Measurements from ENCODE around the gene SLC24A4. TPM values are rescaled to one million over a fixed set of nuclear protein-coding genes. Genes with fewer than 3 reads are reported as not detected.
"Not testable (repeated sequence)": the region's sequence is repeated elsewhere in the genome, so short reads cannot be mapped to it uniquely, and the experiment has no call there.

The SLC24A4 gene
- total RNA-seq, 3 donors from 2014 or later (not counting 1 experiment from before 2014, with no cell fraction given): 1.1 to 3.2 (median 2.1) TPM

DNA sequence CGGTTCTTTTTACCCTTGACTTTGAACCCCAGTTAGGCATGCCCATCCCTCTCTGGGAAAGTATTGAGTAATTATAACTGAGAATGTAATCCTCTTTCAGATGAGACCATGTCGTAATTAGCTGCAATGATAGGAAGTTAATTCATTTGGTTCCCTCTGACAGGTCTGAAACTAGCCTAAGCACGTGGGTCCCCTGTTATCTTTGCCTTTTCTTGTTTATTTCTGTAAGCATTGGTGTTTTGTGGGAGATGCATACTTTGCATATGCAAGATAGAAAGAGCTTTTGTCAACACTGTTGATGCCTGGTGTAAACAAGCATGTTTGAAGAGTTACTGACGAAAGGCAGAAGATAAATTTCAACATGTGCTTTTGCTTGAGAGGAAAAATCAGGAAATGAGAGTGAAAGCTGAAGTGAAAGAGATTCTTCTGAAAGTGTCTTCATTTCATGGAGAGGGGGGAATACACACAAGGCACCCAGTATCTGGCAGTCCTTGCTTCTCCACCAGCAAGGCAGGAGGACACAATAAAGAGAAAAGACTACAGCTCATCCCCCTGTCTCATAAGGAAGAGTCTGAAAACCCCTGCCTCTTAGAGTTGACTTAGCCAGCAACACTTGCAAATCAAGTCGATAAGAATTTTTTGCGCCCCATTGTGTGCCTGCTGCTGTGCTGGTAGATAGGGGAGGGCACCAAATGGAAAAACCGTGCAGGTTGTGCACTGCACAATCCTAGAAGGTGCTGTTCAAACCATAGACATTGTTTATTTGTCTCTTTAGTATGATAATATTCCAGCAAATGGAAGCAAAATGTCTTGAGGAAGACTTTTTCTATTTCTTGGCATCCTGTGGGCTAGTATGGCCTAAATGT, 77.8 kb downstream of the SLC24A4 start:
- H3K36me3 ChIP-seq (ENCODE audit: control insufficient read depth, insufficient read depth, low read length): no peaks in the 10 kb centered on the region
- Mint-ChIP-seq H3K9me3 (no peaks in the 10 kb centered on the region), H3K4me3 (no peak overlapping the region), H3K27me3 (ENCODE audit: low read depth in 2 of 2) (peaks cover 7 to 16% of the 10 kb centered on the region in 2 donors), H3K36me3 (no peaks in the 10 kb centered on the region), H3K27ac (no peak overlapping the region), H3K4me1 (no peaks in the 10 kb centered on the region)
- peaks cover 4% of the 10 kb centered on the region for H3K4me1 ChIP-seq (ENCODE audit: control insufficient read depth, insufficient read depth, low read length)
- 62% methylated on average over 7 of the region's 7 CpGs for WGBS (ENCODE audit: insufficient coverage)
- no peak for DNase-seq
- peak overlapping the region; percentile 12 for H3K27ac ChIP-seq (ENCODE audit: low read length)
- no peaks in the 10 kb centered on the region for H3K27me3 ChIP-seq (ENCODE audit: control insufficient read depth, insufficient read depth, low read length)
- TF ChIP-seq CTCF (IDR thresholded peaks at IDR 0.05): no peak
- intact Hi-C loops (cut with micrococcal nuclease): no loop called here
- no peaks in the 10 kb centered on the region for H3K9me3 ChIP-seq (ENCODE audit: control insufficient read depth, insufficient read depth, low read length)
- peak in 1 of 3 donors; percentile 24 for ATAC-seq
- no peak overlapping the region for H3K4me3 ChIP-seq (ENCODE audit: low read length)

DNA sequence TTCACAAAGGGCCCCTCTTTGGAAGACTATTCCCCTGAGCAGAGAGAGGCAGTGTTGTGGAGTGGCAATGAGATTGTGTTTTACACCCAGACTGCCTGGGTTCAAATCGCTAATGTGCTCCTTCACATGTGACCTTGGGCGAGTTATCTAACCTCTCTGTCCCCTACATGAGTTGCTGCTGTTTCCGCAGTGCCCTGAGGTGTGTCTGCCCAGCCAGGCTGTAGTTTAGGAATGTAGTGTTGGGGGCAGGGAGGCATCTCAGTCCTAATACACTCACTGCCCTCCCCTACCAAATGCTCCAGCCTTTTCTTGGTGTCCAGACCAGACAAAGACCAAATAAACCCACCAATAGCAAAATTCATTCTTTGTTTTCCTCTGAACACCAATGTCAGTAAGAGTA, 78.6 kb downstream of the SLC24A4 start:
- Histone ChIP-seq H3K4me1 (ENCODE audit: control insufficient read depth, insufficient read depth, low read length) (peaks cover 4% of the 10 kb centered on the region), H3K27ac (ENCODE audit: low read length) (peak overlapping the region; percentile 12), H3K4me3 (ENCODE audit: low read length) (no peak overlapping the region), H3K36me3 (ENCODE audit: control insufficient read depth, insufficient read depth, low read length) (no peaks in the 10 kb centered on the region), H3K9me3 (ENCODE audit: control insufficient read depth, insufficient read depth, low read length) (peaks cover 6% of the 10 kb centered on the region), H3K27me3 (ENCODE audit: control insufficient read depth, insufficient read depth, low read length) (no peaks in the 10 kb centered on the region)
- WGBS (ENCODE audit: insufficient coverage): 49% methylated on average over 2 of the region's 3 CpGs
- H3K36me3 Mint-ChIP-seq: no peaks in the 10 kb centered on the region
- intact Hi-C loops (cut with micrococcal nuclease): no loop called here
- no peak for TF ChIP-seq CTCF (IDR thresholded peaks at IDR 0.05)
- DNase-seq (no peak), ATAC-seq (no peak)
- no peaks in the 10 kb centered on the region for H3K4me1 Mint-ChIP-seq
- H3K27ac Mint-ChIP-seq: no peak overlapping the region
- H3K27me3 Mint-ChIP-seq (ENCODE audit: low read depth in 2 of 2): peaks cover 7 to 15% of the 10 kb centered on the region in 2 donors
- H3K4me3 Mint-ChIP-seq: no peak overlapping the region
- H3K9me3 Mint-ChIP-seq: no peaks in the 10 kb centered on the region

DNA sequence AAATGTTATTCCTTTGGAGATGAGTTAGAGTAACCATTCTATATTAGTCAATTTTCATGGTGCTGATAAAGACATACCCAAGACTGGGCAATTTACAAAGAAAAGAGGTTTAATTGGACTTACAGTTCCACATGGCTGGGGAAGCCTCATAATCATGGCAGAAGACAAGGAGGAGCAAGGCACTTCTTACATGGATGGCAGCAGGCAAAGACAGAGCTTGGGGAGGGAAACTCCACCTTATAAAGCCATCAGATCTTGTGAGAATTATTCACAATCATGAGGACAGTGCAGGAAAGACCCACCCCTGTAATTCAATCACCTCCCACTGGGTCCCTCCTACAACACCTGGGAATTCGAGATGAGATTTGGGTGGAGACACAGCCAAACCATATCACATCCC, 79.5 kb downstream of the SLC24A4 start:
- DNase-seq; H3K27me3 Mint-ChIP-seq (ENCODE audit: low read depth in 2 of 2); H3K36me3 Mint-ChIP-seq; H3K4me1 Mint-ChIP-seq; H3K9me3 Mint-ChIP-seq; H3K4me1 ChIP-seq (ENCODE audit: control insufficient read depth, insufficient read depth, low read length); H3K4me3 ChIP-seq (ENCODE audit: low read length); ATAC-seq; H3K27ac Mint-ChIP-seq; H3K4me3 Mint-ChIP-seq; H3K27me3 ChIP-seq (ENCODE audit: control insufficient read depth, insufficient read depth, low read length); H3K27ac ChIP-seq (ENCODE audit: low read length); intact Hi-C loops (cut with micrococcal nuclease); H3K36me3 ChIP-seq (ENCODE audit: control insufficient read depth, insufficient read depth, low read length); H3K9me3 ChIP-seq (ENCODE audit: control insufficient read depth, insufficient read depth, low read length): not testable (repeated sequence)
- WGBS (ENCODE audit: insufficient coverage): 85% methylated on average over 1 of the region's 1 CpG

DNA sequence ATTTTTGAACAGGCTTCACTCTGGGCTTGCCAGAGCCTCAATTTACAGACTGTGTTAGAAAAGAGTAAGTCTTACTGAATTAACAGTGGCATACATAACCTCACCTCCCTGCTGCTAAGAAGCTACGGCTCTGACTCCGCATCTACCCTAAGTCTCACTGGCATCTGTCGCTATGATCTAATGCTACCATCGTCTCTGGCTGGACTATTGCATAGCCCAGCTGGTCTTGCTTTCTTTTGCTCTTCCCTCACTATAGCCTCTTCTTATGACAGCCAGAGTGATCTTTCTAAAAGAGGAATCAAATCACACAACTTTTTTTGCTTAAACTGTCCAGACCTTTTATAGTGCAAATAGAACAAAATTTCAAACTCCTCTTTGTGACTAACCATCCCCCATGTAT, 81.1 kb downstream of the SLC24A4 start:
- Mint-ChIP-seq H3K4me3 (no peak overlapping the region), H3K9me3 (peaks cover 0 to 5% of the 10 kb centered on the region in 2 donors), H3K4me1 (peaks cover 0 to 6% of the 10 kb centered on the region in 2 donors), H3K27me3 (ENCODE audit: low read depth in 2 of 2) (peaks cover 5 to 6% of the 10 kb centered on the region in 2 donors), H3K36me3 (no peaks in the 10 kb centered on the region), H3K27ac (no peak overlapping the region)
- Histone ChIP-seq H3K4me1 (ENCODE audit: control insufficient read depth, insufficient read depth, low read length) (peaks cover 4% of the 10 kb centered on the region), H3K36me3 (ENCODE audit: control insufficient read depth, insufficient read depth, low read length) (no peaks in the 10 kb centered on the region), H3K9me3 (ENCODE audit: control insufficient read depth, insufficient read depth, low read length) (peaks cover 7% of the 10 kb centered on the region), H3K27ac (ENCODE audit: low read length) (no peak overlapping the region), H3K27me3 (ENCODE audit: control insufficient read depth, insufficient read depth, low read length) (no peaks in the 10 kb centered on the region), H3K4me3 (ENCODE audit: low read length) (no peak overlapping the region)
- ATAC-seq (no peak), DNase-seq (no peak)
- TF ChIP-seq CTCF (IDR thresholded peaks at IDR 0.05): no peak
- intact Hi-C loops (cut with micrococcal nuclease): no loop called here
- 93% methylated on average over 4 of the region's 4 CpGs for WGBS (ENCODE audit: insufficient coverage)
